ENCODE results near the gene SERPINE1. TPM values are rescaled to one million over a fixed set of nuclear protein-coding genes. Genes with fewer than 3 reads are reported as not detected.
"Not testable (repeated sequence)": the region's sequence is repeated elsewhere in the genome, so short reads cannot be mapped to it uniquely, and the experiment has no call there.

The SERPINE1 gene
- total RNA-seq, 1 experiment from 2014 or later, result 12.8 TPM

- Histone ChIP-seq H3K9me2 (ENCODE audit: insufficient read depth) (no peaks in the 10 kb centered on the region), H3K4me1 (ENCODE audit: control insufficient read depth in 1 of 2, insufficient read depth in 2 of 2, low read length in 2 of 2) (peaks cover 10 to 33% of the 10 kb centered on the region in 2 experiments), H3K9me3 (ENCODE audit: control insufficient read depth in 1 of 2, insufficient read depth in 1 of 2, low read depth in 1 of 2, low read length in 2 of 2) (no peaks in the 10 kb centered on the region), H2AFZ (ENCODE audit: low read depth, low read length, poor library complexity, severe bottlenecking) (no peak overlapping the region), H3K4me2 (ENCODE audit: low read length) (no peak overlapping the region), H3K36me3 (ENCODE audit: control insufficient read depth in 1 of 2, insufficient read depth in 2 of 2, low read length in 2 of 2) (peaks cover 5 to 6% of the 10 kb centered on the region in 2 experiments; a peak in 3 of 4 replicates), H3K4me3 (replicated peaks in 1 of 2; ENCODE audit: low read depth in 1 of 2, low read length in 2 of 2) (no peak overlapping the region), H3K27me3 (ENCODE audit: insufficient read depth, low read length) (no peaks in the 10 kb centered on the region), H4K20me1 (ENCODE audit: insufficient read depth) (no peaks in the 10 kb centered on the region), H3K9ac (ENCODE audit: low read length) (no peak overlapping the region), H3K79me2 (ENCODE audit: insufficient read depth, low read length) (peaks cover 17% of the 10 kb centered on the region), H3K27ac (ENCODE audit: low read depth, low read length) (no peak overlapping the region)
- TF ChIP-seq YY1 (IDR thresholded peaks at IDR 0.05; ENCODE audit: extremely low read depth, insufficient replicate concordance, low read depth, low read length), result no peak
- TF ChIP-seq, protein P1, sequence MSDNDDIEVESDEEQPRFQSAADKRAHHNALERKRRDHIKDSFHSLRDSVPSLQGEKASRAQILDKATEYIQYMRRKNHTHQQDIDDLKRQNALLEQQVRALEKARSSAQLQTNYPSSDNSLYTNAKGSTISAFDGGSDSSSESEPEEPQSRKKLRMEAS (IDR thresholded peaks at IDR 0.05), result no peak
- TF ChIP-seq POLR2A (IDR thresholded peaks at IDR 0.05; ENCODE audit: borderline replicate concordance, extremely low read depth, insufficient read depth, insufficient read length), result no peak
- no peak for TF ChIP-seq SRF (IDR thresholded peaks at IDR 0.05; ENCODE audit: low read depth)
- no peak for TF ChIP-seq ZNF274 (IDR thresholded peaks at IDR 0.05; ENCODE audit: low read depth, low read length)
- TF ChIP-seq SP1 (IDR thresholded peaks at IDR 0.05; ENCODE audit: low read depth), result no peak
- TF ChIP-seq POLR2AphosphoS5 (IDR thresholded peaks at IDR 0.05; ENCODE audit: low read depth, low read length), result no peak
- TF ChIP-seq EZH2 (IDR thresholded peaks at IDR 0.05), result no peak
- TF ChIP-seq, protein P2, sequence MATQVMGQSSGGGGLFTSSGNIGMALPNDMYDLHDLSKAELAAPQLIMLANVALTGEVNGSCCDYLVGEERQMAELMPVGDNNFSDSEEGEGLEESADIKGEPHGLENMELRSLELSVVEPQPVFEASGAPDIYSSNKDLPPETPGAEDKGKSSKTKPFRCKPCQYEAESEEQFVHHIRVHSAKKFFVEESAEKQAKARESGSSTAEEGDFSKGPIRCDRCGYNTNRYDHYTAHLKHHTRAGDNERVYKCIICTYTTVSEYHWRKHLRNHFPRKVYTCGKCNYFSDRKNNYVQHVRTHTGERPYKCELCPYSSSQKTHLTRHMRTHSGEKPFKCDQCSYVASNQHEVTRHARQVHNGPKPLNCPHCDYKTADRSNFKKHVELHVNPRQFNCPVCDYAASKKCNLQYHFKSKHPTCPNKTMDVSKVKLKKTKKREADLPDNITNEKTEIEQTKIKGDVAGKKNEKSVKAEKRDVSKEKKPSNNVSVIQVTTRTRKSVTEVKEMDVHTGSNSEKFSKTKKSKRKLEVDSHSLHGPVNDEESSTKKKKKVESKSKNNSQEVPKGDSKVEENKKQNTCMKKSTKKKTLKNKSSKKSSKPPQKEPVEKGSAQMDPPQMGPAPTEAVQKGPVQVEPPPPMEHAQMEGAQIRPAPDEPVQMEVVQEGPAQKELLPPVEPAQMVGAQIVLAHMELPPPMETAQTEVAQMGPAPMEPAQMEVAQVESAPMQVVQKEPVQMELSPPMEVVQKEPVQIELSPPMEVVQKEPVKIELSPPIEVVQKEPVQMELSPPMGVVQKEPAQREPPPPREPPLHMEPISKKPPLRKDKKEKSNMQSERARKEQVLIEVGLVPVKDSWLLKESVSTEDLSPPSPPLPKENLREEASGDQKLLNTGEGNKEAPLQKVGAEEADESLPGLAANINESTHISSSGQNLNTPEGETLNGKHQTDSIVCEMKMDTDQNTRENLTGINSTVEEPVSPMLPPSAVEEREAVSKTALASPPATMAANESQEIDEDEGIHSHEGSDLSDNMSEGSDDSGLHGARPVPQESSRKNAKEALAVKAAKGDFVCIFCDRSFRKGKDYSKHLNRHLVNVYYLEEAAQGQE (IDR thresholded peaks at IDR 0.05; ENCODE audit: low read depth), result no peak
- TF ChIP-seq, protein P3, sequence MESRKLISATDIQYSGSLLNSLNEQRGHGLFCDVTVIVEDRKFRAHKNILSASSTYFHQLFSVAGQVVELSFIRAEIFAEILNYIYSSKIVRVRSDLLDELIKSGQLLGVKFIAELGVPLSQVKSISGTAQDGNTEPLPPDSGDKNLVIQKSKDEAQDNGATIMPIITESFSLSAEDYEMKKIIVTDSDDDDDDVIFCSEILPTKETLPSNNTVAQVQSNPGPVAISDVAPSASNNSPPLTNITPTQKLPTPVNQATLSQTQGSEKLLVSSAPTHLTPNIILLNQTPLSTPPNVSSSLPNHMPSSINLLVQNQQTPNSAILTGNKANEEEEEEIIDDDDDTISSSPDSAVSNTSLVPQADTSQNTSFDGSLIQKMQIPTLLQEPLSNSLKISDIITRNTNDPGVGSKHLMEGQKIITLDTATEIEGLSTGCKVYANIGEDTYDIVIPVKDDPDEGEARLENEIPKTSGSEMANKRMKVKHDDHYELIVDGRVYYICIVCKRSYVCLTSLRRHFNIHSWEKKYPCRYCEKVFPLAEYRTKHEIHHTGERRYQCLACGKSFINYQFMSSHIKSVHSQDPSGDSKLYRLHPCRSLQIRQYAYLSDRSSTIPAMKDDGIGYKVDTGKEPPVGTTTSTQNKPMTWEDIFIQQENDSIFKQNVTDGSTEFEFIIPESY (IDR thresholded peaks at IDR 0.05; ENCODE audit: extremely low read depth, insufficient replicate concordance, low read length), result no peak
- ATAC-seq, result no peak
- ChIA-PET RAD21 (ENCODE audit: low non-redundant PET in 1 of 2, low total read pairs in 2 of 2, uncharacterized antibody in 2 of 2, unreplicated experiment in 2 of 2) (no interaction called here), POLR2A (interaction anchor here (0.7 kb wide), 2 partner anchors 217 to 447 kb away, joined by 3 to 4 read pairs; no protein-coding TSS in a partner anchor), CTCF (interaction anchor here (0.6 kb wide), 1 partner anchor 15 kb away, joined by 4 read pairs; no protein-coding TSS in a partner anchor)
- intact Hi-C loops (cut with micrococcal nuclease), result no loop called here
- no TSS peak for BruUV-seq (replicated peaks)
- no peak for DNase-seq (ENCODE audit: low read depth, low spot score)
These were observed 37.0 kb upstream of the SERPINE1 start for GRCh38 chr7:101089876-101090275.

- H4K20me1 ChIP-seq (ENCODE audit: insufficient read depth); H3K9me3 ChIP-seq (ENCODE audit: control insufficient read depth in 1 of 2, insufficient read depth in 1 of 2, low read depth in 1 of 2, low read length in 2 of 2); BruUV-seq (replicated peaks); H3K4me3 ChIP-seq (replicated peaks in 1 of 2; ENCODE audit: low read depth in 1 of 2, low read length in 2 of 2); H3K4me2 ChIP-seq (ENCODE audit: low read length); ATAC-seq; H3K36me3 ChIP-seq (ENCODE audit: control insufficient read depth in 1 of 2, insufficient read depth in 2 of 2, low read length in 2 of 2); H2AFZ ChIP-seq (ENCODE audit: low read depth, low read length, poor library complexity, severe bottlenecking); H3K9me2 ChIP-seq (ENCODE audit: insufficient read depth); intact Hi-C loops (cut with micrococcal nuclease); H3K27ac ChIP-seq (ENCODE audit: low read depth, low read length); RAD21 ChIA-PET (ENCODE audit: low non-redundant PET in 1 of 2, low total read pairs in 2 of 2, uncharacterized antibody in 2 of 2, unreplicated experiment in 2 of 2); DNase-seq (ENCODE audit: low read depth, low spot score); H3K9ac ChIP-seq (ENCODE audit: low read length); CTCF ChIA-PET; H3K27me3 ChIP-seq (ENCODE audit: insufficient read depth, low read length); H3K79me2 ChIP-seq (ENCODE audit: insufficient read depth, low read length): not testable (repeated sequence)
- POLR2A ChIA-PET, result interaction anchor here (1.1 kb wide), 1 partner anchor 35 kb away, joined by 3 read pairs; the partner anchor contains the start of gene SERPINE1
- peaks cover 6 to 35% of the 10 kb centered on the region in 2 experiments for H3K4me1 ChIP-seq (ENCODE audit: control insufficient read depth in 1 of 2, insufficient read depth in 2 of 2, low read length in 2 of 2)
These were observed 34.5 kb upstream of the SERPINE1 start for GRCh38 chr7:101092266-101092905.
